ENCODE results near the gene HTR3A.

HTR3A gene

GRCh38 chr11:114001416-114001815 is 26.5 kb downstream of the HTR3A start (continued):
- TF ChIP-seq ZNF561 (tag by site-specific recombination; IDR thresholded peaks at IDR 0.05; ENCODE audit: borderline replicate concordance), result no peak
- no peak for TF ChIP-seq SALL2 (tag by site-specific recombination; IDR thresholded peaks at IDR 0.05; ENCODE audit: borderline replicate concordance)
- TF ChIP-seq, protein P1, sequence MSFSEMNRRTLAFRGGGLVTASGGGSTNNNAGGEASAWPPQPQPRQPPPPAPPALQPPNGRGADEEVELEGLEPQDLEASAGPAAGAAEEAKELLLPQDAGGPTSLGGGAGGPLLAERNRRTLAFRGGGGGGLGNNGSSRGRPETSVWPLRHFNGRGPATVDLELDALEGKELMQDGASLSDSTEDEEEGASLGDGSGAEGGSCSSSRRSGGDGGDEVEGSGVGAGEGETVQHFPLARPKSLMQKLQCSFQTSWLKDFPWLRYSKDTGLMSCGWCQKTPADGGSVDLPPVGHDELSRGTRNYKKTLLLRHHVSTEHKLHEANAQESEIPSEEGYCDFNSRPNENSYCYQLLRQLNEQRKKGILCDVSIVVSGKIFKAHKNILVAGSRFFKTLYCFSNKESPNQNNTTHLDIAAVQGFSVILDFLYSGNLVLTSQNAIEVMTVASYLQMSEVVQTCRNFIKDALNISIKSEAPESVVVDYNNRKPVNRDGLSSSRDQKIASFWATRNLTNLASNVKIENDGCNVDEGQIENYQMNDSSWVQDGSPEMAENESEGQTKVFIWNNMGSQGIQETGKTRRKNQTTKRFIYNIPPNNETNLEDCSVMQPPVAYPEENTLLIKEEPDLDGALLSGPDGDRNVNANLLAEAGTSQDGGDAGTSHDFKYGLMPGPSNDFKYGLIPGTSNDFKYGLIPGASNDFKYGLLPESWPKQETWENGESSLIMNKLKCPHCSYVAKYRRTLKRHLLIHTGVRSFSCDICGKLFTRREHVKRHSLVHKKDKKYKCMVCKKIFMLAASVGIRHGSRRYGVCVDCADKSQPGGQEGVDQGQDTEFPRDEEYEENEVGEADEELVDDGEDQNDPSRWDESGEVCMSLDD (tag by site-specific recombination; IDR thresholded peaks at IDR 0.05), result no peak
- TF ChIP-seq ZNF837 (tag by site-specific recombination; IDR thresholded peaks at IDR 0.05), result no peak
- TF ChIP-seq ZNF221 (tag by site-specific recombination; IDR thresholded peaks at IDR 0.05; ENCODE audit: borderline replicate concordance), result no peak
- no peak for TF ChIP-seq KLF7 (tag by site-specific recombination; IDR thresholded peaks at IDR 0.05; ENCODE audit: borderline replicate concordance)
- TF ChIP-seq HOXC10 (CRISPR knock-in tag; IDR thresholded peaks at IDR 0.05), result no peak
- no peak for TF ChIP-seq GLIS1 (tag by site-specific recombination; IDR thresholded peaks at IDR 0.05)
- TF ChIP-seq, protein P2, sequence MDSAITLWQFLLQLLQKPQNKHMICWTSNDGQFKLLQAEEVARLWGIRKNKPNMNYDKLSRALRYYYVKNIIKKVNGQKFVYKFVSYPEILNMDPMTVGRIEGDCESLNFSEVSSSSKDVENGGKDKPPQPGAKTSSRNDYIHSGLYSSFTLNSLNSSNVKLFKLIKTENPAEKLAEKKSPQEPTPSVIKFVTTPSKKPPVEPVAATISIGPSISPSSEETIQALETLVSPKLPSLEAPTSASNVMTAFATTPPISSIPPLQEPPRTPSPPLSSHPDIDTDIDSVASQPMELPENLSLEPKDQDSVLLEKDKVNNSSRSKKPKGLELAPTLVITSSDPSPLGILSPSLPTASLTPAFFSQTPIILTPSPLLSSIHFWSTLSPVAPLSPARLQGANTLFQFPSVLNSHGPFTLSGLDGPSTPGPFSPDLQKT (IDR thresholded peaks at IDR 0.05; ENCODE audit: borderline replicate concordance, low read depth, low read length), result no peak

- H3K9me3 ChIP-seq (ENCODE audit: control insufficient read depth, insufficient read depth, low read depth, low read length), result no peaks in the 10 kb centered on the region
- TF ChIP-seq, protein P3, sequence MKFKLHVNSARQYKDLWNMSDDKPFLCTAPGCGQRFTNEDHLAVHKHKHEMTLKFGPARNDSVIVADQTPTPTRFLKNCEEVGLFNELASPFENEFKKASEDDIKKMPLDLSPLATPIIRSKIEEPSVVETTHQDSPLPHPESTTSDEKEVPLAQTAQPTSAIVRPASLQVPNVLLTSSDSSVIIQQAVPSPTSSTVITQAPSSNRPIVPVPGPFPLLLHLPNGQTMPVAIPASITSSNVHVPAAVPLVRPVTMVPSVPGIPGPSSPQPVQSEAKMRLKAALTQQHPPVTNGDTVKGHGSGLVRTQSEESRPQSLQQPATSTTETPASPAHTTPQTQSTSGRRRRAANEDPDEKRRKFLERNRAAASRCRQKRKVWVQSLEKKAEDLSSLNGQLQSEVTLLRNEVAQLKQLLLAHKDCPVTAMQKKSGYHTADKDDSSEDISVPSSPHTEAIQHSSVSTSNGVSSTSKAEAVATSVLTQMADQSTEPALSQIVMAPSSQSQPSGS (tag by site-specific recombination; IDR thresholded peaks at IDR 0.05; ENCODE audit: low read depth), result peak; percentile 63; the same call in 1 of the 2 replicates
- no peak for TF ChIP-seq ZNF184 (tag by site-specific recombination; IDR thresholded peaks at IDR 0.05)
- ChIA-PET POLR2A (interaction anchor here (0.7 kb wide), 1 partner anchor 241 kb away, joined by 6 read pairs; no protein-coding TSS in a partner anchor), CTCF (interaction anchor here (0.6 to 2.5 kb wide), 5 partner anchors 14 to 1615 kb away, joined by 3 to 6 read pairs (median 3); no protein-coding TSS in a partner anchor)
- H3K4me3 ChIP-seq (ENCODE audit: low read depth, low read length), result no peak overlapping the region
- H3K27ac ChIP-seq (ENCODE audit: extremely low read depth, low read depth, low read length), result no peak overlapping the region
- H3K4me1 ChIP-seq (ENCODE audit: control insufficient read depth, insufficient read depth, low read length), result no peaks in the 10 kb centered on the region
- no peaks in the 10 kb centered on the region for H3K36me3 ChIP-seq (ENCODE audit: control insufficient read depth in 2 of 2, insufficient read depth in 1 of 2, low read length in 2 of 2)
Observed at GRCh38 chr11:114008331-114008730, 33.4 kb downstream of the HTR3A start.

DNA sequence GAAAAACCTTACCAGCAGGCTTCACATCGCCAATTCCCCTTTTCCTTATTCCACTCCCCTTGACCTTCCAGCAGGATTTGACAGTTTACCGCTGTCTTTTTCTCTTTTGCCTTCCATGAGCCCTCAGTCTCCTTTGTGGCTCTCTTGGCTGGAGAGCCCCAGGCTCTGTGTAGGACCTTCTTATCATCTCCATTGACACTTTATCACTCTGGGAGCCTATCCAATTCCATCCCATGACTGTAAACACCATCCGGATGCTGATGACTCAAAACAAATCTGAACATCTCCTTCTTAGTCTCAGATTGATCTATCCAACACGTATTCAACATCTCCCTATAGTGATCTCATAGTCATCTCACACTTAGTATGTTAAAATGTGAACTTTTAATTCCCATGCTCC is 36.0 kb downstream of the HTR3A start:
- TF ChIP-seq GFI1B (tag by site-specific recombination; IDR thresholded peaks at IDR 0.05) (peak; percentile 76), ZNF24 (tag by site-specific recombination; IDR thresholded peaks at IDR 0.05) (no peak)
- no peaks in the 10 kb centered on the region for H3K4me1 ChIP-seq (ENCODE audit: control insufficient read depth, insufficient read depth, low read length)
- H3K36me3 ChIP-seq (ENCODE audit: control insufficient read depth in 2 of 2, insufficient read depth in 1 of 2, low read length in 2 of 2), result no peaks in the 10 kb centered on the region
- H3K27ac ChIP-seq (ENCODE audit: extremely low read depth, low read depth, low read length), result no peak overlapping the region
- POLR2A ChIA-PET, result no interaction called here
- CTCF ChIA-PET, result interaction anchor here (1.0 kb wide), 1 partner anchor 15 kb away, joined by 3 read pairs; no protein-coding TSS in a partner anchor
- H3K4me3 ChIP-seq (ENCODE audit: low read depth, low read length), result no peak overlapping the region
- H3K9me3 ChIP-seq (ENCODE audit: control insufficient read depth, insufficient read depth, low read depth, low read length), result no peaks in the 10 kb centered on the region

- Histone ChIP-seq H3K9me3 (ENCODE audit: control insufficient read depth, insufficient read depth, low read depth, low read length) (no peaks in the 10 kb centered on the region), H3K4me1 (ENCODE audit: control insufficient read depth, insufficient read depth, low read length) (no peaks in the 10 kb centered on the region), H3K36me3 (ENCODE audit: control insufficient read depth in 2 of 2, insufficient read depth in 1 of 2, low read length in 2 of 2) (no peaks in the 10 kb centered on the region), H3K27ac (ENCODE audit: extremely low read depth, low read depth, low read length) (no peak overlapping the region), H3K4me3 (ENCODE audit: low read depth, low read length) (no peak overlapping the region)
- ChIA-PET POLR2A (no interaction called here), CTCF (interaction anchor here (0.7 to 1.8 kb wide), 2 partner anchors 20 to 260 kb away, joined by 3 read pairs; no protein-coding TSS in a partner anchor)
- TF ChIP-seq, protein P3 (tag by site-specific recombination; IDR thresholded peaks at IDR 0.05; ENCODE audit: low read depth), result no peak
- TF ChIP-seq ZNF394 (tag by site-specific recombination; IDR thresholded peaks at IDR 0.05; ENCODE audit: borderline replicate concordance), result no peak
- TF ChIP-seq, protein P4, sequence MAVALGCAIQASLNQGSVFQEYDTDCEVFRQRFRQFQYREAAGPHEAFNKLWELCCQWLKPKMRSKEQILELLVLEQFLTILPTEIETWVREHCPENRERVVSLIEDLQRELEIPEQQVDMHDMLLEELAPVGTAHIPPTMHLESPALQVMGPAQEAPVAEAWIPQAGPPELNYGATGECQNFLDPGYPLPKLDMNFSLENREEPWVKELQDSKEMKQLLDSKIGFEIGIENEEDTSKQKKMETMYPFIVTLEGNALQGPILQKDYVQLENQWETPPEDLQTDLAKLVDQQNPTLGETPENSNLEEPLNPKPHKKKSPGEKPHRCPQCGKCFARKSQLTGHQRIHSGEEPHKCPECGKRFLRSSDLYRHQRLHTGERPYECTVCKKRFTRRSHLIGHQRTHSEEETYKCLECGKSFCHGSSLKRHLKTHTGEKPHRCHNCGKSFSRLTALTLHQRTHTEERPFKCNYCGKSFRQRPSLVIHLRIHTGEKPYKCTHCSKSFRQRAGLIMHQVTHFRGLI (tag by site-specific recombination; IDR thresholded peaks at IDR 0.05), result no peak
Observed at GRCh38 chr11:114011443-114011842, 36.5 kb downstream of the HTR3A start.

Measured in HEK293 (cell line).